Left ventricle myocardium inferior (tissue), 1 donor: ENCODE measurements around the gene PAPSS2. TPM values are rescaled to one million over a fixed set of nuclear protein-coding genes. Genes with fewer than 3 reads are reported as not detected.
"Not testable (repeated sequence)": the region's sequence is repeated elsewhere in the genome, so short reads cannot be mapped to it uniquely, and the experiment has no call there.

Source experiments
- DNase-seq: peaks from one replicate; pipeline ENCODE4 v3.0.0-alpha.2; 2020
- H3K27ac ChIP-seq: fragments of 200-600 bp; replicated peaks from 2 replicates; pipeline ENCODE4 v1.8.0; 2021
- H3K27me3 ChIP-seq: fragments of 200-600 bp; 2 replicates; pipeline ENCODE4 v1.8.0; 2021; ENCODE audit warnings: low read depth
- H3K36me3 ChIP-seq: fragments of 200-600 bp; 2 replicates; pipeline ENCODE4 v1.8.0; 2021
- H3K4me1 ChIP-seq: fragments of 200-600 bp; 2 replicates; pipeline ENCODE4 v1.8.0; 2021
- H3K4me3 ChIP-seq: fragments of 200-600 bp; 2 replicates; pipeline ENCODE4 v1.8.0; 2021; ENCODE audit warnings: mild to moderate bottlenecking, moderate library complexity
- H3K9me3 ChIP-seq: fragments of 200-600 bp; replicated peaks from 2 replicates; pipeline ENCODE4 v1.8.0; 2021
- intact Hi-C: fragments of 100-400 bp; cut with micrococcal nuclease; formaldehyde crosslinking; loops from one replicate; pipeline ENCODE4 v1.11.0; 2022
- total RNA-seq: library from RNA; stranded (reverse); fragmentation: NEBNext Ultra II Directional; extraction: Animal tissue kit (Norgen Biotek cat#: 25700); gene quantifications from one replicate; pipeline ENCODE4 v1.2.1, GENCODE V29; 2021
- TF ChIP-seq, protein P1 (sequence below): fragments of 200-600 bp; IDR thresholded peaks from 2 replicates; pipeline ENCODE4 v1.8.0; 2021; ENCODE audit warnings: antibody characterized with exemption, mild to moderate bottlenecking, borderline replicate concordance
- donor health status: DM: no; HTN: yes; CAD: no; lungs with severe emphysema.

Gene PAPSS2
- total RNA-seq, 1 donor from 2014 or later: 10.6 TPM

DNA sequence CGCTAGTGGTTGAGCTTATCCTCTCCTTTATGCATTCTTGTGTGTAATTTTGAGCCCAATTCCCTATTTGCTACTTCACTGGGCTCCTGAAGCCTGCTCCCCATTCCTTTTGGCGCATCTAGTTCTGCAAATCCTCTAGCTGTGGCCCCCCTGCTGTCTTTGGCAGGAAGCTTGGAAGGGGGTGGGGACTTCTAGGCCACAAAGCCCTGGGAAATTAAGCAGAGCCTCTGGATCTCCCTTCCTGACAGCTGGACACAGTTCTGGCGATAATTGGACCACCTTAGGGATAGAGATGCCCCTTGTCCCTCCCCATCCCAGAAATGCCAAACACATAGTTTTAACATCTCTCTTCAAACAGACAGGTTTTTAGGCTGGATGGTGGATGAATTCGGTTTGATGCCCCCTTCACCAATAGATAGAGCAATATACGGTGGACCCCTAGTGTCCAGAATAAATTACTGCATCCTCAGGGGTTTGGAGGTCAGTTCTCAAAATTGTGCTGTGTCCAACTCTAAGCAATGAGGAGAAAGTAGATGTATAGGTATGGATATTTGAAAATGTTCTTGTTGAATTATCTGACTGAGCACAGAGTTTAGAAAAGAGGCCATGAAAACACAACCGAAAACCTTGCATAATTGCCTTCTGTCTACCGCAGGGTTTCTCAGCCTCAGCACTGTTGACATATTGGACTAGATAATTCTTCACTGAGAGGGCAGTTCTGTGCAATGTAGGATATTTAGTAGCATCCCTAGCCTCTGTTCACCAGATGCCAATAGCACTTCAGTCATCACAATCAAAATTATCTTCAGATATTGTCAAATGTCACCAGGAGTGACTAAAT, 75.5 kb downstream of the PAPSS2 start:
- Histone ChIP-seq H3K4me1 (peaks cover 13% of the 10 kb centered on the region), H3K27me3 (no peaks in the 10 kb centered on the region), H3K27ac (no peak overlapping the region), H3K4me3 (peak overlapping the region; percentile 7), H3K9me3 (no peaks in the 10 kb centered on the region), H3K36me3 (no peaks in the 10 kb centered on the region)
- intact Hi-C loops: loop anchor here (10.0 kb wide), 1 partner anchor 200 kb away; no protein-coding TSS in a partner anchor
- DNase-seq: no peak
- TF ChIP-seq, protein P1, sequence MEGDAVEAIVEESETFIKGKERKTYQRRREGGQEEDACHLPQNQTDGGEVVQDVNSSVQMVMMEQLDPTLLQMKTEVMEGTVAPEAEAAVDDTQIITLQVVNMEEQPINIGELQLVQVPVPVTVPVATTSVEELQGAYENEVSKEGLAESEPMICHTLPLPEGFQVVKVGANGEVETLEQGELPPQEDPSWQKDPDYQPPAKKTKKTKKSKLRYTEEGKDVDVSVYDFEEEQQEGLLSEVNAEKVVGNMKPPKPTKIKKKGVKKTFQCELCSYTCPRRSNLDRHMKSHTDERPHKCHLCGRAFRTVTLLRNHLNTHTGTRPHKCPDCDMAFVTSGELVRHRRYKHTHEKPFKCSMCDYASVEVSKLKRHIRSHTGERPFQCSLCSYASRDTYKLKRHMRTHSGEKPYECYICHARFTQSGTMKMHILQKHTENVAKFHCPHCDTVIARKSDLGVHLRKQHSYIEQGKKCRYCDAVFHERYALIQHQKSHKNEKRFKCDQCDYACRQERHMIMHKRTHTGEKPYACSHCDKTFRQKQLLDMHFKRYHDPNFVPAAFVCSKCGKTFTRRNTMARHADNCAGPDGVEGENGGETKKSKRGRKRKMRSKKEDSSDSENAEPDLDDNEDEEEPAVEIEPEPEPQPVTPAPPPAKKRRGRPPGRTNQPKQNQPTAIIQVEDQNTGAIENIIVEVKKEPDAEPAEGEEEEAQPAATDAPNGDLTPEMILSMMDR: peak; percentile 88

DNA sequence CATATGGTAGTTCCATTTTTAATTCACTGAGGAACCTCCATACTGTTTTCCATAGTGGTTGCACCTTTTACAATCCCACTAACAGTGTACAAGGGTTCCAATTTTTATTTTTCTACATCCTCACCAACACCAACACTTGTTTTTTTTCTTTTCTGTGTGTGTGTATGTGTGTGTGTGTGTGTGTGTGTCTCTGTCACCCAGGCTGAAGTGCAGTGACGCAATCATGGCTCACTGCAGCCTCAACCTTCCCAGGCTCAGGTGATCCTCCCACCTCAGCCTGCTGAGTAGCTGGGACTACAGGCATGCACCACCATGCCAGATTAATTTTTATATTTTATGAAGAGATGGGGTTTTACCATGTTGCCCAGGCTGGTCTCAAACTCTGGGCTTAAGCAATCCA, 78.6 kb downstream of the PAPSS2 start:
- not testable (repeated sequence) for H3K4me1 ChIP-seq, H3K27ac ChIP-seq, H3K27me3 ChIP-seq, DNase-seq, H3K4me3 ChIP-seq, H3K9me3 ChIP-seq, H3K36me3 ChIP-seq
- intact Hi-C loops: loop anchor here (10.0 kb wide), 1 partner anchor 203 kb away; no protein-coding TSS in a partner anchor

DNA sequence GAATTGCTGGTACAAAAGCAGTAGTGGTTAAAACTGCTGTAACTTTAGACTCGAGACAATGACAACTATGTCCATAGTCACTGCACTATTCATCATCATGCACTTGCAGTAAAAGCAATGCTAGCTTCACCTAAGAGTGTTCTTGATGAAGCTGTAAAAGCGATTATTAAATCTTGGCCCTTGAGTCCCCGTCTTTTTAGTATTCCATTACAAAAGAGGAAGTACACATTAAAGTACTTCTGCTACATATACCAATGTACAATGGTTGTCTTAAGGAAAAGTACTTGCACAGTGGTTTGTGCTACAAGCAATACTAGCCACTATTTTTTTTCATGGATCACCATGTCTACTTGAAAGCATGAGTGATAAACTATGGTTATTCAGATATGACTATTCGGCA, 80.0 kb downstream of the PAPSS2 start:
- Histone ChIP-seq H3K36me3 (no peaks in the 10 kb centered on the region), H3K4me1 (peaks cover 6% of the 10 kb centered on the region), H3K27me3 (no peaks in the 10 kb centered on the region), H3K9me3 (no peaks in the 10 kb centered on the region), H3K27ac (no peak overlapping the region), H3K4me3 (no peak overlapping the region)
- intact Hi-C loops: loop anchor here (10.0 kb wide), 1 partner anchor 205 kb away; no protein-coding TSS in a partner anchor
- no peak for DNase-seq
- TF ChIP-seq, protein P1: no peak

DNA sequence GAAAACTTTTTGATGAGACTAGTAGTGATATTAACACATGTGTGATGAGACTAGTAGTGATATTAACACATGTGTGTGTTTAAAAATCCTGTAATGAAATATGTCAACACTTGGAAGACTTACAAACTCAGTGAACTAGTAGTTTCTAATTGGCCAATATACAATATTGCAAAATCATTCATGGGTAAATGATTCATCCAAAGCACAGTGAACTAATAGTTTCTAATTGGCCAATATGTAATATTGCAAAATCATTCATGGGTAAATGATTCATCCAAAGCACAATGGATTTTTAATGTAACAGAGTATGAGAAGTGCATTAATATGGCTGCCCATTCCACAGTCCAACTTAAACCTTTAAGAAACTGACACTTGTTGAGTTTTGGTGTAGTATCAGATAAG, 80.6 kb downstream of the PAPSS2 start:
- no peak overlapping the region for H3K27ac ChIP-seq
- H3K27me3 ChIP-seq: no peaks in the 10 kb centered on the region
- no peak for DNase-seq
- H3K9me3 ChIP-seq: no peaks in the 10 kb centered on the region
- no peak overlapping the region for H3K4me3 ChIP-seq
- TF ChIP-seq, protein P1: no peak
- H3K4me1 ChIP-seq: peaks cover under 1% of the 10 kb centered on the region
- intact Hi-C loops: no loop called here
- no peaks in the 10 kb centered on the region for H3K36me3 ChIP-seq

DNA sequence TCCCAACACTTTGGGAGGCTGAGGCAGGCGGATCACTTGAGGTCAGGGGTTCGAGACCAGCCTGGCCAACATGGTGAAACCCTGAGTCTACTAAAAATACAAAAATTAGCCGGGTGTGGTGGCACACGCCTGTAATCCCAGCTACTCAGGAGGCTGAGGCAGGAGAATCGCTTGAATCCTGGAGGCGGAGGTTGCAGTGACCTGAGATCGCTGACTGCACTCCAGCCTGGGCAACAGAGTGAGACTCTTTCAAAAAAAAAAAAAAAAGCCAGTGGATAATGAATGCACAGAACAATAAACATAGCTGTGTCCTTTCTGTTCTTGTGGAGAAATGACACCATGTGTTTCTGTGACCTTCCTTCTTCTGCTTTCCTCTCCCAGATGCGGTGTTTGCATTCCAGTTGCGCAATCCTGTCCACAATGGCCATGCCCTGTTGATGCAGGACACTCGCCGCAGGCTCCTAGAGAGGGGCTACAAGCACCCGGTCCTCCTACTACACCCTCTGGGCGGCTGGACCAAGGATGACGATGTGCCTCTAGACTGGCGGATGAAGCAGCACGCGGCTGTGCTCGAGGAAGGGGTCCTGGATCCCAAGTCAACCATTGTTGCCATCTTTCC, 83.4 kb downstream of the PAPSS2 start:
- H3K4me3 ChIP-seq, intact Hi-C loops, H3K27me3 ChIP-seq, H3K4me1 ChIP-seq, H3K27ac ChIP-seq, H3K9me3 ChIP-seq, H3K36me3 ChIP-seq, DNase-seq: not testable (repeated sequence)

DNA sequence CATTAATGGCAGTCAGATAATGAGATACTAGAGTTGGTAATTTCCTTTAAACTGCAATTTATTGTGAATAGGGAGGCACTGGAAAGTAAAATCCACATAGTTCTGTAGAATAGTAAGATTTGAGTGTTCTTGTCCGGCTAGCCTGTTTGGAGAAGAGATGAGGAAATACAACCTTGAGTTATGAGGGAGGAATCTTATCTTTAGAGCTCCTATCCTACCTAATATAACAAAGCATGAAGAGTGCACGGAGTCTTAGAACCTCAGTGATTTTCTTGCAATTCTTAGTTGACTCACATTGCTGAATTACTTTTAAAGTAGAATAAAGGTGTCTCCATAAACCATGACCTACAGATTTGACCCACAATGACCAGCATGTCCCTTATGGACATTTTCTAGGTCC, 84.9 kb downstream of the PAPSS2 start:
- no peak overlapping the region for H3K27ac ChIP-seq
- no peak for DNase-seq
- H3K9me3 ChIP-seq: no peaks in the 10 kb centered on the region
- H3K4me3 ChIP-seq: no peak overlapping the region
- intact Hi-C loops: no loop called here
- H3K36me3 ChIP-seq: no peaks in the 10 kb centered on the region
- H3K27me3 ChIP-seq: no peaks in the 10 kb centered on the region
- H3K4me1 ChIP-seq: no peaks in the 10 kb centered on the region
- TF ChIP-seq, protein P1: no peak
